NCI-H146 (cell line): Measurements from ENCODE around the gene VPS18.

ENCODE experiments used
- DNase-seq: peaks from one replicate; lab custom pipeline; 2025; lab: John Stamatoyannopoulos, UW

Gene VPS18

DNA sequence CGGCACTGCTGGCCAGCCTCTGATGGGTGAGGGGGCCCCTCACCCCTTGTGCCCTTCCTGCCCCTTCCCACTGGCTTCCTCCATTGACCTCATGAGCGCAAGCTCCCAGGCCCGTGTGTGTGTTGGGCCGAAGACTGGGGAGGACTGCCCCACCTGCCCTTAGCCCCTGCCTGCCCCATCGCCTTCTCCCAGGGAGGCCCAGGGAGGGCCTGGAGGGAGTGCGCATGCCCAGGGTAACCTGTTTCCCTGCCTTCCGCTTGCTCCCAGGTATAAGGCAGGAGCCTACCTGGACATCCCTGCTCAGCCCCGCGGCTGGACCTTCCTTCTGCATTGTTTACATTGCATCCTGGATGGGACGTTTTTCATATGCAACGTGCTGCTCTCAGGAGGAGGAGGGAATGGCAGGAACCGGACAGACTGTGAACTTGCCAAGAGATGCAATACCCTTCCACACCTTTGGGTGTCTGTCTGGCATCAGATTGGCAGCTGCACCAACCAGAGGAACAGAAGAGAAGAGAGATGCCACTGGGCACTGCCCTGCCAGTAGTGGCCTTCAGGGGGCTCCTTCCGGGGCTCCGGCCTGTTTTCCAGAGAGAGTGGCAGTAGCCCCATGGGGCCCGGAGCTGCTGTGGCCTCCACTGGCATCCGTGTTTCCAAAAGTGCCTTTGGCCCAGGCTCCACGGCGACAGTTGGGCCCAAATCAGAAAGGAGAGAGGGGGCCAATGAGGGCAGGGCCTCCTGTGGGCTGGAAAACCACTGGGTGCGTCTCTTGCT, 43.7 kb downstream of the VPS18 start:
- DNase-seq, result no peak

DNA sequence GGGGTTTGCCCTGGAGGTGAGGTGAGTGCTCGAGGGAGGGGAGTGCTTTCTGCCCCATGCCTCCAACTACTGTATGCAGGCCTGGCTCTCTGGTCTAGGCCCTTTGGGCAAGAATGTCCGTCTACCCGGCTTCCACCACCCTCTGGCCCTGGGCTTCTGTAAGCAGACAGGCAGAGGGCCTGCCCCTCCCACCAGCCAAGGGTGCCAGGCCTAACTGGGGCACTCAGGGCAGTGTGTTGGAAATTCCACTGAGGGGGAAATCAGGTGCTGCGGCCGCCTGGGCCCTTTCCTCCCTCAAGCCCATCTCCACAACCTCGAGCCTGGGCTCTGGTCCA, 44.3 kb downstream of the VPS18 start:
- no peak for DNase-seq

- DNase-seq, result no peak
These were observed 46.1 kb downstream of the VPS18 start for GRCh38 chr15:40940296-40940801.

DNA sequence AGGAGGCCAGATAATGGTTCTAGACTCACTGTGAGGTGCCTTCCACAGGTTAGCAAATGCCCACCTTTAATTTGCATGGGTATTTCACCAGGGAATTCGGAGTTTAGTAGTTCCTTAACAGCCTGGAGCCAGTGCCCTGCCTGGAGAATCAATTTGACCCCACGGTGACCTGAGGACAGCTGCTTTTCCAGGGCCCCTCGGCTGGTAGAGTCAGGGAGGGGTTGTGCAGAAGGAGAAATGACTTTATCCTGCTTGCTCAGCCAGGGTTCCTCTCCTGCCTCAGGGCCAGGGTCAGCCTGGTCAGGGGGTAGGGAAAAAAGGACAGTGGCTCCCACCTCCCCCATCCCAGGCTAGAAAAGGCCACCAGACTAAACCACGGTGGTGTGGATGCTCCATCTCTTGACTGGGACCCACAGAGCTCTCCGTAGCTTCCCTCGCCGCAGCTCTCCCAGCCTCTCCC, 46.8 kb downstream of the VPS18 start:
- DNase-seq, result no peak

- peak; percentile 79 for DNase-seq
These were observed 47.5 kb downstream of the VPS18 start for GRCh38 chr15:40941528-40942336.

DNA sequence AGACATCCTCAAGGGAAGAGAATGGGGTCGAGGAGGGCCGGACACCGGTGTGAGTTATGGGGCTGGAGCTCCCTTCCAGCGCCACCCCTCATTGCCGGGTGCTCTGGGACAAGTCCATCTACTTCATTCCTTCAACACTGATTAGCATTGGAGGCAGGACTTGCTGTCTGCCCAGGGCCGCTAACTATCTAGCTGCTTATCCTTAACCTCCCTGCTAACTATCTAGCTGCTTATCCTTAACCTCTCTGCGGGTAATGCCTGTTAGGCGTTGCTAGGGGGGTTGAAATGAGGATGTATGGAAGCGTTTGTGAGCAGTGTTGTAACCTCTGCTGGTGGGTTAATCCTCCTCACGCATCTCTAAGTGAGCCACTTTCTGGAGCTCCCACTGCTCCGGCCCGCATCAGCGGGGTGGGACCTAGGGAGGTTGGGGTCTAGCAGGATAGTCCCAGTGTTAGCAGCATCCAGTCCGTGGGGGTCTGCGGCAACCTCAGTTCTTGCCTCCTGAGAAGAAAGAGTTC, 48.1 kb downstream of the VPS18 start:
- DNase-seq, result no peak

- no peak for DNase-seq
These were observed 48.6 kb downstream of the VPS18 start for GRCh38 chr15:40942878-40943277.

GRCh38 chr15:40943764-40944365, 49.6 kb downstream of the VPS18 start:
- DNase-seq, result no peak

- peak; percentile 49 for DNase-seq
These were observed 50.5 kb downstream of the VPS18 start for GRCh38 chr15:40944510-40945296.

DNA sequence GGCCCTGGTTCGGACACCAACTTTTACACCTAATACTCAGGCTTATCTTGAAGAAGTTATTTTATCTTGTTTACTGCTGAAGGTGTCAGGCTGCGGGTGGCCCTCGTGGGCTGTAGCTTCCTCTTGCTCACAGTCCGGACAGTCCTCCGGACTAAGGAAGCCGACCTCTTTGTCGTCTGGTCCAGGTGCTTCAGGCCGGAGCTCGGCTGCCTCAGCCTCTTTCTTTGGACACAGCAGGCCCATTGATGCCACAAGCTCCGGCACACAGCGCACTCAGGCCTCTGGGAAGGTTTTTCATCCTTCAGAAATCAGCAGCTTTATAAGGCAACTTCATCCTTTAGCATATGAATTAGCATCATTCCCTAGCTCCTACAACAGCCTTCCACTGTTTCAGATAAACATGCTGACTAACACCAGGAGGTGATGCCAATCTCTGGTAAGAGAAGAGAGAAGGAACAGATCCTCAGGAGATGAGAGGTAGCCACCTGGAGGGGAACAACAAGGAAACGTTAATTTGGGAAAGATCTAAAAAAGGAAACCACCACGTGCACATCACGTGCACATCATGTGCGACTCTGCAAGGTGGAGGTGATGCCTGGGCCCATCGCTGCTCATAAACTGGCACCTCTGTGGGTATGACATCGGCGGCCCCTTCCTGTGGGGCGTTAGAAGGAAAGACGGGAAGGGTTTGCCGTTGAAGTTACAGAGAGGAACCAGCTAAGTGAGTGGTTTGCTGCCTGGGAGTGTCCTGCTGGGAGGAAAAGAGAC, 54.6 kb downstream of the VPS18 start:
- no peak for DNase-seq

GRCh38 chr15:40949756-40950207, 55.5 kb downstream of the VPS18 start:
- no peak for DNase-seq

DNA sequence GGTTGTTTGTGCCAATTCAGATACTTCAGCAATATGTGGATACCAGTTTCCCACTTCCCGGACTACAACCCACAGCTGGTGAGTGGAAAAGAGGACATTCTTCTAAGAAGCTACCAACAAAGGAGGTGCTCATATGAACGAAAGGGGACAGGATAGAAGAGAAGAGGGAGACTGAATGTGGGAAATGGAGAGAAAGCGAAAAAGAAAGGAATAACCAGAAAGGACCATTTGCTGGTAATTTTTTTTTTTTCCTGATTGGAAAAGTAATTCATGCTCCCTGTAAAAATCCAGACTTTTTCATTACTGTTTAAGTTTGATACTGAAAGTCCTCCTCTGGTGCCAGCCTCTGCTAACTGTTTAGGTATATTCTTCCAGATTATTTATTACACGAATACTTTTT, 57.5 kb downstream of the VPS18 start:
- no peak for DNase-seq

- DNase-seq, result no peak
These were observed 58.2 kb downstream of the VPS18 start for GRCh38 chr15:40952301-40952900.

GRCh38 chr15:40952901-40953712, 58.9 kb downstream of the VPS18 start, which contains the start of gene CHAC1:
Gene CHAC1 (plus strand): TSS chr15:40953471. CDS start chr15:40953584, 113 bp downstream.
- peak; percentile 91 for DNase-seq
